ENCODE measurements around the gene TPCN2.

DNA sequence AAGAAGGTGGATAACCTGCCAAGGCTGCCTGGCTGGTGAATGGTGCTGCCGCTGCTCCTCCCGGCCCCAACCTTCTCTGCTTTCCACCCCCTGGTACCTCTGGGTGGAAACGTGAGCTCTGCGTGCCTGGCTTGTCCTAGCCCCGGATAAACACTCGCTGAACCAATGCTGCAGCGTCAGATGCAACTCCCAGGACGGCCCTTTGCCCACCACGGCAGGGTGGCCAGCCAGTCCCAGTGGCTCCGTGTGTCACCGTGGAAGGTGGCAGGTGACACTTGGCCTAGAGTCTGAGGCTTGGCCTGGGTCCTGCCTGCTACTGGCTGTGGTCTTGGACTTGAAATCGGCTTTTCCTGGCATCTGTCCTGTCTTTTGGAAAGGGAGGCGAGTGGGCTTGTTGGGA, 47.7 kb downstream of the TPCN2 start:
- TF ChIP-seq, protein P1, sequence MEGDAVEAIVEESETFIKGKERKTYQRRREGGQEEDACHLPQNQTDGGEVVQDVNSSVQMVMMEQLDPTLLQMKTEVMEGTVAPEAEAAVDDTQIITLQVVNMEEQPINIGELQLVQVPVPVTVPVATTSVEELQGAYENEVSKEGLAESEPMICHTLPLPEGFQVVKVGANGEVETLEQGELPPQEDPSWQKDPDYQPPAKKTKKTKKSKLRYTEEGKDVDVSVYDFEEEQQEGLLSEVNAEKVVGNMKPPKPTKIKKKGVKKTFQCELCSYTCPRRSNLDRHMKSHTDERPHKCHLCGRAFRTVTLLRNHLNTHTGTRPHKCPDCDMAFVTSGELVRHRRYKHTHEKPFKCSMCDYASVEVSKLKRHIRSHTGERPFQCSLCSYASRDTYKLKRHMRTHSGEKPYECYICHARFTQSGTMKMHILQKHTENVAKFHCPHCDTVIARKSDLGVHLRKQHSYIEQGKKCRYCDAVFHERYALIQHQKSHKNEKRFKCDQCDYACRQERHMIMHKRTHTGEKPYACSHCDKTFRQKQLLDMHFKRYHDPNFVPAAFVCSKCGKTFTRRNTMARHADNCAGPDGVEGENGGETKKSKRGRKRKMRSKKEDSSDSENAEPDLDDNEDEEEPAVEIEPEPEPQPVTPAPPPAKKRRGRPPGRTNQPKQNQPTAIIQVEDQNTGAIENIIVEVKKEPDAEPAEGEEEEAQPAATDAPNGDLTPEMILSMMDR (IDR thresholded peaks at IDR 0.05): no peak
- TF ChIP-seq POLR2AphosphoS5 (IDR thresholded peaks at IDR 0.05; ENCODE audit: low read depth, low read length): no peak
- no peak for TF ChIP-seq SIN3A (IDR thresholded peaks at IDR 0.05; ENCODE audit: borderline replicate concordance, insufficient read depth, low read depth, low read length)
- TF ChIP-seq, protein P2, sequence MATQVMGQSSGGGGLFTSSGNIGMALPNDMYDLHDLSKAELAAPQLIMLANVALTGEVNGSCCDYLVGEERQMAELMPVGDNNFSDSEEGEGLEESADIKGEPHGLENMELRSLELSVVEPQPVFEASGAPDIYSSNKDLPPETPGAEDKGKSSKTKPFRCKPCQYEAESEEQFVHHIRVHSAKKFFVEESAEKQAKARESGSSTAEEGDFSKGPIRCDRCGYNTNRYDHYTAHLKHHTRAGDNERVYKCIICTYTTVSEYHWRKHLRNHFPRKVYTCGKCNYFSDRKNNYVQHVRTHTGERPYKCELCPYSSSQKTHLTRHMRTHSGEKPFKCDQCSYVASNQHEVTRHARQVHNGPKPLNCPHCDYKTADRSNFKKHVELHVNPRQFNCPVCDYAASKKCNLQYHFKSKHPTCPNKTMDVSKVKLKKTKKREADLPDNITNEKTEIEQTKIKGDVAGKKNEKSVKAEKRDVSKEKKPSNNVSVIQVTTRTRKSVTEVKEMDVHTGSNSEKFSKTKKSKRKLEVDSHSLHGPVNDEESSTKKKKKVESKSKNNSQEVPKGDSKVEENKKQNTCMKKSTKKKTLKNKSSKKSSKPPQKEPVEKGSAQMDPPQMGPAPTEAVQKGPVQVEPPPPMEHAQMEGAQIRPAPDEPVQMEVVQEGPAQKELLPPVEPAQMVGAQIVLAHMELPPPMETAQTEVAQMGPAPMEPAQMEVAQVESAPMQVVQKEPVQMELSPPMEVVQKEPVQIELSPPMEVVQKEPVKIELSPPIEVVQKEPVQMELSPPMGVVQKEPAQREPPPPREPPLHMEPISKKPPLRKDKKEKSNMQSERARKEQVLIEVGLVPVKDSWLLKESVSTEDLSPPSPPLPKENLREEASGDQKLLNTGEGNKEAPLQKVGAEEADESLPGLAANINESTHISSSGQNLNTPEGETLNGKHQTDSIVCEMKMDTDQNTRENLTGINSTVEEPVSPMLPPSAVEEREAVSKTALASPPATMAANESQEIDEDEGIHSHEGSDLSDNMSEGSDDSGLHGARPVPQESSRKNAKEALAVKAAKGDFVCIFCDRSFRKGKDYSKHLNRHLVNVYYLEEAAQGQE (IDR thresholded peaks at IDR 0.05; ENCODE audit: insufficient read depth in 1 of 2, low read depth in 2 of 2, low read length in 1 of 2): no peak
- no peak for TF ChIP-seq TCF7L2 (IDR thresholded peaks at IDR 0.05; ENCODE audit: low read depth, low read length)
